ENCODE results near the gene PMIS2. TPM values are rescaled to one million over a fixed set of nuclear protein-coding genes. Genes with fewer than 3 reads are reported as not detected.
A peak's percentile ranks its signal among the peaks of the same experiment; 100 is the strongest.
"Not testable (repeated sequence)": the region's sequence is repeated elsewhere in the genome, so short reads cannot be mapped to it uniquely, and the experiment has no call there.

The PMIS2 gene
- polyA plus RNA-seq, 4 donors = not detected

DNA sequence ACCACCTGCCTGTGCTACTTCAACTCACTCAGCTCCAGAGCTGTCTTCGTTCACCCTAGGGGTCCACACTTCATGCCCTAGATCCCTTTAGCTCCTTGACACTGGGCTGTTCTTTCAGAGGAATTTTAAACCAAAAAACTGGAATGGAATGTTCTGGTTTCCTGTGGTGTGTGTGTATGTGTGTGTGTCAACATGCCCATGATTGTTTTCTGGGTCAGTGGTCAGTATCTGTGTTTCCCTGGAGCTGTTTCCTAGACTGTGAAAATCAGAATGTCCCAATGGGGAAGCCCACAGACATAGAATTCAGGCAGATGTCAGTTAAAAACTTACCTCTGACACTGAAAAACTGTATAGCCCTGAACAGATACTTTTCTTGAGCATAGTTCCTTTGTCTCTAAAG, 1.3 kb downstream of the PMIS2 start:
- DNase-seq (ENCODE audit: low read depth in 4 of 4, low spot score in 3 of 4) = no peak

DNA sequence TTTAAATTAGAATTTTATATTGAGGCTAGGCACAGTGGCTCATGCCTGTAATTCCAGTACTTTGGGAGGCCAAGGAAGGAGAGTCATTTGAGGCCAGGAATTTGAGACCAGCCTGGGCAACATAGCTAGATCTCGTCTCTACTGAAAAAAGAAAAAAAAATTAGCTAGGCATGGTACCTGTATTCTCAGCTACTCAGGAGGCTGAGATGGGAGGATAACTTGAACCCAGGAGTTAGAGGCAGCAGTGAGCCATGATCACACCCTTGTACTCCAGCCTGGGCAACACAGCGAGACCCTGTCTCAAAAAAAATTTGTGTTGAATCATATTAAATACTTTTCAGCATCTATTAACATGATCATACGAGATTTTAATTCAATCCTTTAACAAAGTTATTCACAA, 4.9 kb downstream of the PMIS2 start:
- no peak for DNase-seq (ENCODE audit: low read depth in 4 of 4, low spot score in 3 of 4)

DNA sequence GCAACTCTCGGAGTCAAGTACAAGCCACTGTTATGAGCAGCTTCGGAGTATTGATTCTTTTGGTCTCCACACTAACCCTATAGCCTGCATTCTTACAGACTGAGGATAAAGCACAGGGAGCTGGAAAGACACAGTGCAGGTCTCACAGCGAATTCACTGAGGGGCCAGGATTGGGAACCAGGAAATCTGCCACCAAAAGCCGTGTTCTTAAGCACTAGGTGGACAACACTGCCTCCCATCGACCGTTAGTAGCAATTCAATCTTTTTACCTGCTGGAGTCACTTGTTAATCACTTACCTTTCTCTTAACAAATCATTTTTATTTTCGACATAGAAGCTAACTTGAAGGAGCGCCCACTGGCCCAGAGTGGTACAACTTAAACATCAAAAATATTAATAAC, 6.3 kb downstream of the PMIS2 start:
- peak in 1 of 4 donors; percentile 24 for DNase-seq (ENCODE audit: low read depth in 4 of 4, low spot score in 3 of 4)

DNA sequence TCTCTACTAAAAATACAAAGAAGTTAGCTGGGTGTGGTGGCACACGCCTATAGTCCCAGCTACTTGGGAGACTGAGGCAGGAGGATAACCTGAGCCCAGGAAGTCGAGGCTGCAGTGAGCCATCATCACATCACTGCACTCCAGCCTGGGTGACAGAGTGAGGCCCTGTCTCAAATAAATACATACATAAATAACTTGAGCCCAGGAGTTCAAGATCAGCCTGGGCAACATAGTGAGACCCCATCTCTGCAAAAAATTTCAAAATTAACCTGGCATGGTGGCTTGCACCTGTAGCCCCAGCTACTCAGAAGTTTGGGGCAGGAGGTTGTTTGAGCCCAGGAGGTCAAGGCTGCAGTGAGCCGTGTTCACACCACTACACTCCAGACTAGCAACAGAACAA, 9.1 kb downstream of the PMIS2 start:
- DNase-seq (ENCODE audit: low read depth in 4 of 4, low spot score in 3 of 4) = not testable (repeated sequence)

DNA sequence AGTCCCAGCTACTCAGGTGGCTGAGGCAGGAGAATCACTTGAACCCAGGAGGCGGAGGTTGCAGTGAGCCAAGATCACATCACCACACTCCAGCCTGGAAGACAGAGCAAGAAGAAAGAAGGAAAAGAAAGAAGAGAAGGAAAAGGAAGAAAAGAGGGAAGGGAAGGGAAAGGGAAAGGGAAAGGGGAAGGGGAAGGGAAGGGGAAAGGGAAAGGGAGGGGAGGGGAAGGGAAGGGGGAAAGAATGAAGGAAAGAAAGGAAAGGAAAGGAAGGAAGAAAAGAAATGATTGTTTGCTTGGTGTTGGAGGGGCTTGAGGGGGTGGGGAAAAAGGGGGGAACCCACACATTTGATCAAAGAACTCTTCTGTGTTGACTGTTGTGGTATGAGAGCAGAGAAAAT, 10.0 kb downstream of the PMIS2 start:
- DNase-seq (ENCODE audit: low read depth in 4 of 4, low spot score in 3 of 4) = no peak

DNA sequence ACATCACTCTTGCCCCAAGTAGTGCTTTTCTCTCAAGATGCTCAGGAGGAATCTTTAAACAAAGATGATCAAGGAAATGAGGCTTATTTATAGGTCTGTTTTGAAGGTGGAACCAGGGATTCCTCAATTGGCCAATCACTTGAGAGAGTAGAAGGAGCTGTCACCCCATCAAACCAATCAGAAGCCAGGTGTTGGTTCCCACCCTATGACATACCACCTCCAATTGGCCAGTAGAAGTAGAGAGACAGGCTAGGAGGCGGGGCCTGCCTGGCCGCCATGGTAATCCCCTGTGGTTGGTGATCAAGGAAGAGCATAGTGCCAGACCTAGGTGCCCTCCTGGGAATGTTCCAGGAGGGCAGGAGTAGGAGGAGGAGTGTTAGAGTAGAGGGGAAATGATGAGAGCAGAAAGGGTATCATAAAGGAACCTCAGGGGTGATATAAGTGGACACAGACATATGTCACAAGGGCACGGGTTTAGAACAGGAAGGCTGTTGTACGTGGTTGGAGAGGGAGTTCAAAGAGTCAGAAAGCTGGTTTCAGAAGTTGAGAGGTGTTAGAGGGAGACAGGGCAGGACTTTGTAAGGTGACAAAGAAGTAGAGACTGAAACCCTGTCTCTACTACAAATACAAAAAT, 10.5 kb downstream of the PMIS2 start:
- no peak for DNase-seq (ENCODE audit: low read depth in 4 of 4, low spot score in 3 of 4)

DNA sequence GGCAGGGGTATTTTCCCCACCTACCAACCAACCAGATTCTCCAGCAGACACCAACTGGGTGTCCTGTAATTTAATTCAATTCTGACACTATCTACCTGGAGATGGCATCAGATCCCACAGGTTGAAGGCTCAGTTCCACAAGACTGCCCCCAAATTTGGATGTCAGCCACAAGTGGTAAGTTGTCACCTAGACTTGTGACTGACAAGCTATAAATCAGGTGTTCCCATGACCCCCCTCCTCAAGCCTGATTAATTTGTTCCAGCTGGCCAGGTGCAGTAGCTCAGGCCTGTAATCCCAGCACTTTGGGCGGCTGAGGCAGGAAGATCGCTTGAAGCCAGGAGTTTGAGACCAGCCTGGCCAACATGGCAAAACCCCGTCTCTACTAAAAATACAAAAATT, 16.0 kb downstream of the PMIS2 start:
- no peak for DNase-seq (ENCODE audit: low read depth in 4 of 4, low spot score in 3 of 4)

DNA sequence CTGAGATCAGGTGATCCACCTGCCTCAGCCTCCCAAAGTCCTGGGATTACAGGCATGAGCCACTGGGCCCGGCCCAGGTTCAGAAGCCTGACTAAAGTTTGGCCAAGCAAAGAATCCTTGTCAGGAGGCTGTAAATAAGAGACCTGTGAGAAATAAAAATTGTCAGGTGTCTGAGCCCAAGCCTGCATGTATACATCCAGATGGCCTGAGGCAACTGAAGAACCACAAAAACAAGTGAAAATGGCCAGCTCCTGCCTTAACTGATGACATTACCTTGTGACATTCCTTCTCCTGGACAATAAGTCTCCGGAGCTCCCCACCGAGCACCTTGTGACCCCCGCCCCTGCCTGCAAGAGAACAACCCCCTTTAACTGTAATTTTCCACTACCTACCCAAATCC, 18.5 kb downstream of the PMIS2 start:
- not testable (repeated sequence) for DNase-seq (ENCODE audit: low read depth in 4 of 4, low spot score in 3 of 4)

DNA sequence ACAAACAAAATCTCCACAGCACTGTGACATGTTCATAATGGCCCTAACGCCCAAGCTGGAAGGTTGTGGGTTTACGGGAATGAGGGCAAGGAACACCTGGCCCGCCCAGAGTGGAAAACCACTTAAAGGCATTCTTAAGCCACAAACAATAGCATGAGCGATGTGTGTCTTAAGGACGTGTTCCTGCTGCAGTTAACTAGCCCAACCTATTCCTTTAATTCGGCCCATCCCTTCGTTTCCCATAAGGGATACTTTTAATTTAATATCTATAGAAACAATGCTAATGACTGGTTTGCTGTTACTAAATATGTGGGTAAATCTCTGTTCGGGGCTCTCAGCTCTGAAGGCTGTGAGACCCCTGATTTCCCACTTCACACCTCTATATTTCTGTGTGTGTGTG, 21.2 kb downstream of the PMIS2 start:
- not testable (repeated sequence) for DNase-seq (ENCODE audit: low read depth in 4 of 4, low spot score in 3 of 4)

DNA sequence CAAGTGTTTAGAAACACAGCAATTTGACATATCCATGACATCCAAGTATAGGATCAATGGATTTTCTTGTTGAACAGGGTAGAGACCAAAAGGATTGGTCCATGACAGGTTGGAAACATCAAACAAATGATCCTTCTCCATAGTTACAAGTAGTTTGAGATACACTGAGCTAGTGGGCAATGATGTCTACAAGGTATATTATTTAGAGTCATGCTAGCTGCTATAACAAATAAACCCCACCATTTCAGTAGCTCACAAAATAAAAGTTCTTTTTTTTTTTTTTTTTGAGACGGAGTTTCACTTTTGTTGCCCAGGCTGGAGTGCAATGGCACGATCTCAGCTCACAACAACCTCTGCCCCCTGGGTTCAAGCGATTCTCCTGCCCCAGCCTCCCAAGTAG, 21.7 kb downstream of the PMIS2 start:
- DNase-seq (ENCODE audit: low read depth in 4 of 4, low spot score in 3 of 4) = no peak

DNA sequence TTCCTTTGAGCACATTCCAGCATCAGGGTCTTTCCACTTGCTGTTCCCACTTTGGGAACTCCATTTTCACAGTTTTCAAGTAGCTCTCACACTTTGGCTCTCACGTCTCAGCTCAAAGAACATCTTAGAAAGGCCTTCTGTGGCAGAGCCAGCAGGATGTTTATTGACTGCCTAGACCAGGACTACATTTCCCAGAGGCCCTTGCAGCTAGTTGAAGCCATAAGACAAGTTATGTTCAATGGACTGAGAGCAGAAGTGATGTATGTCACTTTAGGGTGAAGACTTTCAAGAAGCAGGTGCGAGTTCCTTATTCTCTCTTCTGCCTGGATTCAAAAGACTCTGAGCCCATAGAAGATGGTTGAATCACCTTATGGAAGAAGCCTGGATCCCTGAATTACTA, 22.3 kb downstream of the PMIS2 start:
- no peak for DNase-seq (ENCODE audit: low read depth in 4 of 4, low spot score in 3 of 4)

DNA sequence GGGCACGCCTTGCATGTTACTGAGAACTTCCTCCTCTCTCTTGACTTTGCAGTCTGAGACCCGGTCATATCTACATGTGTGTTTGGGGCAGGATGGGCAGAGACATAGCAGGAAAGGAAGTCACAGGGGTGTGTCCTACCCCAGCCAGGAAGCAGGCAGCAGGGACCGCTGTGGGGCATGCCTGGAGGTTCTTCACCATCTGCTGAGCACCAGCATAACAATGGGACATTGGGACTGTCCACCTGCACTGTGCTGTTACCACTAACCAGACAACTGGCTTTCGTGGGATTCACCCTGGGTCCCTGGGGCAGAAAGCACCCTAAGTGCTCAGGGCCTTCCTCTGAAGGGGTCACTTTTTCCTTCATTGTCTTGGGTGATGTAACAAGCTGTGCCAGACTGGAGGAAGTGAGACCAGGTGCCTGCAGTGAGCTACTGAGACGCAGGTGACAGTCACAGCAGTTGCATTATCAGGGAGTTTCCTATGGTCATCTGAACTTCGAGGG, 23.9 kb downstream of the PMIS2 start:
- no peak for DNase-seq (ENCODE audit: low read depth in 4 of 4, low spot score in 3 of 4)

DNA sequence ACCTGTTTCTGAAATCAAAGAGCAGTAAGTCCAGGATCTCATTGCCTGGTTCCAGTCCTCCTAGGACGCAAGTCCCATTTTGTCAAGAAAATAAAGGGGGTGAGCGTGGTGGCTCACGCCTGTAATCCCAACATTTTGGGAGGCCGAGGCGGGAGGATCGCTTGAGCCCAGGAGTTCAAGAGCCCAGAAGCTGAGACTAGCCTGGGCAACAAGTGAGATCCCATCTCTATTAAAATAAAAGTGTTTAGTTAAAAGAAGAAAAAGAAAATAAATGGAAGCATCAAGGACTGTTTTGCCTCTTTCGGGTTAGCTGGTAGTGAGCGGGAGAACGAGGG, 26.2 kb downstream of the PMIS2 start:
- no peak for DNase-seq (ENCODE audit: low read depth in 4 of 4, low spot score in 3 of 4)

DNA sequence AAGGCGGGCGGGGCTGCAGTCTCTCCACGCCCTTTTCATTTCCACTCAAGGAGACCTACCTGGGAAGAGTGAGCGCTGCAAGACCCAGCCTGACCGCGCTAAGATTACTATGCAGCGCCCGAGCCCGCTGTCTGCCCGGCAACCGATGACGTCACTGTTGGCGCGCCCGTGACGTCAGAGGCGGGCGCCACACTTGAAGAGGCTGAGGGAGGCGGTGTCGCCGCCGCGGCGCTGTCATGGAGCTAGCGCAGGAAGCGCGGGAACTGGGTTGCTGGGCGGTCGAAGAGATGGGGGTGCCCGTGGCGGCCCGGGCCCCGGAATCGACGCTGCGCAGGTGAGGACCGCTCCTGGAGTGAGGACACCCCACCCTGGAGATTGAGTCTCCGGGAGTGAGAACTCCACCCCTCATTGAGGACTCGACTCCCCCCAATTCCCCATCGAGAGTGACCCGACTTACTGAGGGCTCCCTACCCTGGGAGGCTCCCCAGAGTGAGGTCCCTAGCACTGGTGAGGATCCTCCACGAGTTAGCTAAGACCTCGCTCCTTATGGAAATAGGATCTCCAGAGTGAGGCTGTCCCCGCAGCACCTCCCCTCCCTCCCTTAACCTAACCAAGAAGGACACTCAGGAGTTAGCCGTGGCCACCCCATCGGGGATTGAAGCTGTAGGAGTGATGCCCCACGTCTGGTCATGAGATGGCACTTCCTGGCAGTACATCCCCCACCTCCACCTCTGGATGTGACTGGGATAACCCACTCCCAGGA, 26.8 kb downstream of the PMIS2 start, which contains the start of gene HAUS5:
Gene HAUS5 (plus strand): TSS at position 177 of the 763 bp plus-strand sequence. CDS start 60 bp downstream, at position 237.
- peak; percentile 79 to 85 (median 84) for DNase-seq (ENCODE audit: low read depth in 4 of 4, low spot score in 3 of 4)

DNA sequence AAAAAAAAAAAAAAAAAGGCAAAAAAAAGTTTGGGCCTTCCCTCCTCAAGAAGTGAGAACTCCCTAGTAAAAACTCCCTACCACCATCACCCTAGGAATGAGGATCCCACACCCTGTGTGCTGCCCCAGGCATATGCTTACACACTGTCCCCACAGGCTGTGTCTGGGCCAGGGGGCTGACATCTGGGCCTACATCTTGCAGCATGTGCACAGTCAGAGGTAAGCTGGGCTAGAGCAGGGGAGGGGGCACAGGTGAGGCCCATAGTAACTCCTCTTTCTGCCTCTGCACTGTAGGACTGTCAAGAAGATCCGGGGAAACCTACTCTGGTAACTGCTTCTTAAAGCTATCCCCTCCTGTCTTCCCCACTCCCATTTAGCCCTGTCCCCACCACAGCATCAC, 27.6 kb downstream of the PMIS2 start:
- no peak for DNase-seq (ENCODE audit: low read depth in 4 of 4, low spot score in 3 of 4)

DNA sequence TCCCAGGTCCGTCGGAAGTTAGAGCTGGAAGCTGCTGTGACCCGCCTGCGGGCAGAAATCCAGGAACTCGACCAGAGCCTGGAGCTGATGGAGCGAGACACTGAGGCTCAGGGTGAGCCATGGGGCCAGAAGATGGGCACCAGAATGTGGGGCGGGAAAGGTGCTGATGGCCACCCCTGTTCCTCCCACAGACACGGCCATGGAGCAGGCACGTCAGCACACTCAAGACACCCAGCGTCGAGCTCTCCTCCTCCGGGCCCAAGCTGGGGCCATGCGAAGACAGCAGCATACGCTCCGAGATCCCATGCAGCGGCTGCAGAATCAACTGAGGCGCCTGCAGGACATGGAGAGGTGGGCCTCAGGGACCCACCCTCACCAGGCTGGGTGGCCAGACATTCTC, 29.1 kb downstream of the PMIS2 start:
- no peak for DNase-seq (ENCODE audit: low read depth in 4 of 4, low spot score in 3 of 4)

DNA sequence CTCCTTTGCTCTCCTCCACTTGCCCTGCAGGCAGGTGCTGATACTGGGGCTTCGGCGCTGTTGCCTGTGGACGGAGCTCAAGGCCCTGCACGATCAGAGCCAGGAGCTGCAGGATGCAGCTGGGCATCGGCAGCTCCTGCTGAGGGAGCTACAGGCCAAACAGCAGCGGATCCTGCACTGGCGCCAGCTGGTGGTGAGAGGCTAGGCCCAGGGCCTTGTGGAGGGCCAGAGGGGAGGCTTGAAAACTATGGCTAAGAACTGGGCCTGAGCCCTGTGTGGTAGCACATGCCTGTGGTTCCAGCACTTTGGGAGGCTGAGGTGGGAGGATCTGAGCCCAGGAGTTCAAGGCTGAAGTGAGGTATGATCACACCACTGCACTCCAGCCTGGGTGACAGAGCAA, 32.9 kb downstream of the PMIS2 start:
- DNase-seq (ENCODE audit: low read depth in 4 of 4, low spot score in 3 of 4) = no peak

DNA sequence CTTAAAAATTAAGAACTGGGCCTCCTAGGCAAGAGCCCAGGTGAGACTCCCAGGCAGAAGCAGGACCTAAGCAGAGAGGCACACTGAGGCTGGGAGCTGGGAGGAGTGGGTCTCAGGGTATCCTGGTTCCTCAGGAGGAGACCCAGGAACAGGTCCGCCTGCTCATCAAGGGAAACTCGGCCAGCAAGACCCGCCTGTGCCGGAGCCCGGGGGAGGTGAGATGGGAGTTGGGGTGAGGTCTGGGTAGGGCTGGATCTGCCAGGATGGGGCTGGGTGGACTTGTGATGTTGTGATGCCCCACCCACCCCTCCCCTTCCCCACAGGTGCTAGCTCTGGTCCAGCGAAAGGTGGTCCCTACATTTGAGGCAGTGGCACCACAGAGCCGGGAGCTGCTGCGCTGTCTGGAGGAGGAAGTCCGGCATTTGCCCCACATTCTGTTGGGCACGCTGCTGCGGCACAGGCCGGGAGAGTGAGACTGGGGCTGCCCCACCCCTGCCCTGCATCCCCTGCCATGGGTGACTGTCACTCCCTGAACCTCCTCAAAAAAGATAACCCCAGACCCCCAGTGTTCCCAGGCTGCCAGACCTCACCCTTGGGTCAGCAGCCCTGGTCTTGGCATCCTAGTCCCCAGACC, 33.4 kb downstream of the PMIS2 start:
- no peak for DNase-seq (ENCODE audit: low read depth in 4 of 4, low spot score in 3 of 4)

DNA sequence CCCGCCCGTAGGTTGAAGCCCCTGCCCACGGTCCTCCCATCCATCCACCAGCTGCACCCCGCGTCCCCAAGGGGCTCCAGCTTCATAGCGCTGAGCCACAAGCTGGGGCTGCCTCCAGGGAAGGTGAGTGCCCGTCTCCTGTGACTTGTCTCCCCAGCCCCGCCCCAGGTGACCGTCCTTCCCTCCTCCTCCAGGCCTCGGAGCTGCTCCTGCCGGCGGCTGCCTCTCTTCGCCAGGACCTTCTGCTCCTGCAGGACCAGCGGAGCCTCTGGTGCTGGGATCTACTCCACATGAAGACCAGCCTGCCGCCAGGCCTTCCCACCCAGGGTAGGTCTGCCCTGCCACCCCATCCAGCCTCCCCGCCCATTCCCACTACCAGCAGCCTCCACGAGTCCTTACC, 34.0 kb downstream of the PMIS2 start:
- DNase-seq (ENCODE audit: low read depth in 4 of 4, low spot score in 3 of 4) = no peak

DNA sequence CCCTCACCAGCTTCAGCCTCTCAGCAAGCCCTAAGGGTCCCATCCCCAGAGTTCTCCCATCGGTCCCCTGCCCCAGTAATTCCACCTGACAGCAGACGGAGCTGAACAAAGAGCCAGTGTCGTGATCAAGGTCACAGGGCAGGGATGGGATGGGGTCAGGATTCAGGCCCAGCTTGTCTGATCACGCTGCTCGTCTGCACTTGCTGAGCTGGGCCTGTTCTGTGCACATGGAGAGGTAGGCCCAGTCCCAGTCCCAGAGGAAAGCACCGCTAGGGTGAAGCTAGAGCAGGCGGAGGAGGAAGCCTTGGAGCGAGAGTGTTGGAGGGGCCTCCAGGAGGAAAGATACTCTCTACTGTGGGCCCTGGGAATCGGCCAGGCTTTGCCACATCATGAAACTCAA, 35.7 kb downstream of the PMIS2 start:
- no peak for DNase-seq (ENCODE audit: low read depth in 4 of 4, low spot score in 3 of 4)

DNA sequence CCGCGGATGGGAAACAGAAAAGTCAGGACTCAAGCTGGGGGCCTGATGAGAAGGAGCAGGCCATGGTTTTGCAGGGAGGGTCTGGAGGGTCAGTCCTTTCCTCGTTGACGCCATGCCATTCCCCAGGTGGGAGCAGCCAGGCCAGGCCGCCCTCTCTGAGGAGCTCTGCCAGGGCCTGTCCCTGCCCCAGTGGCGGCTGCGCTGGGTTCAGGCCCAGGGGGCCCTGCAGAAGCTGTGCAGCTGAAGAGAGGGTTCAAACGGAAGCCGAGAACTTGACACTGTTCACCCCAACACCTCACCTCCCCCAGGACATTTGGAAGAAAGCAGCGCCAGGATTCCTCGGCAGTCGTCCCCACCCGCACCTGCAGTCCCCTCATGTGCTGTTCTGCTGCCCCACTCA, 36.8 kb downstream of the PMIS2 start:
- DNase-seq (ENCODE audit: low read depth in 4 of 4, low spot score in 3 of 4) = no peak

Data from left renal pelvis (tissue), 4 donors.